LoVo (cell line): Measurements from ENCODE around the gene HSP90B1.

Experiments
- DNase-seq: peaks from one replicate; pipeline ENCODE4 v3.0.0-alpha.2; 2016; ENCODE audit warnings: low spot score

Gene HSP90B1

GRCh38 chr12:103975368-103975767 is 45.2 kb downstream of the HSP90B1 start:
- no peak for DNase-seq

DNA sequence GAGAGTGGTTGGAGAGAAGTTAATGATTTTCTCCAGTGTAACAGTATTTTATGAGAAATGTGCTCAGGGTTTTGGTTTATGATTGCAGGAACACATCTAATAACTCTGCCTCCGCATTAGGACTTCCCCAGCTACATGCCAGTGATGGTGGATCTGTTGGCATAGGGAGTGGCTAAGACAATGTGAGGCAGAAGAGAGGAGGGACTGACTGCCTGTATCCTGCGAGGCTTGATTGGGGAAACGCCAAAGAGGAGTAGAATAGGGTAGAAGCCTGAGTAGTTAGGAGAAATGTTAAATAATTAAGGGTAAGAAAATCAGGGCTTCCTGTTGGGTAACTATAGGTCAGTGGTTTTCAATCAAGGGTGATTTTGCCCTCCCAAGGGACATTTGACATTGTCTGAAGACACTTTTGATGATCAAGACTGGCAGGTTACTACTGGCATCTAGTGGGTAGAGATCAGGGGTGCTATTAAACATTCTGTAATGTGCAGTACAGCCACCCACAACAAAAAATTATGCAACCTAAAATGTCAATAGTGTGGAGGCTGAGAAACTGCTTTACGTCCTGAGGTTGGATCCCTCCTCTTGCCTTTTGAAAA is 48.3 kb downstream of the HSP90B1 start:
- DNase-seq, result no peak

DNA sequence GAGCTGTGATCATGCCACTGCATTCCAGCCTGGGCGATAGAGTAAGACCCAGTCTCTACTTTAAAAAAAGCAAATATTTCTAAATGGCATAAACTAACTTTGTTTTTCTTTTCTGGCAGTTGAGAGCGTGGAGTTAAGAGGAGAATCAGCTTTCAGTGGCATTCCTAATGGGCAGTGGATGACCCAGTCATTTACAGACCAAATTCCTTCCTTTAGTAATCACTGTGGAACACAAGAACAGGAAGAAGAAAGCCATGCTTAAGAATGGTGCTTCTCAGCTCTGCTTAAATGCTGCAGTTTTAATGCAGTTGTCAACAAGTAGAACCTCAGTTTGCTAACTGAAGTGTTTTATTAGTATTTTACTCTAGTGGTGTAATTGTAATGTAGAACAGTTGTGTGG is 56.6 kb downstream of the HSP90B1 start:
- DNase-seq, result no peak

DNA sequence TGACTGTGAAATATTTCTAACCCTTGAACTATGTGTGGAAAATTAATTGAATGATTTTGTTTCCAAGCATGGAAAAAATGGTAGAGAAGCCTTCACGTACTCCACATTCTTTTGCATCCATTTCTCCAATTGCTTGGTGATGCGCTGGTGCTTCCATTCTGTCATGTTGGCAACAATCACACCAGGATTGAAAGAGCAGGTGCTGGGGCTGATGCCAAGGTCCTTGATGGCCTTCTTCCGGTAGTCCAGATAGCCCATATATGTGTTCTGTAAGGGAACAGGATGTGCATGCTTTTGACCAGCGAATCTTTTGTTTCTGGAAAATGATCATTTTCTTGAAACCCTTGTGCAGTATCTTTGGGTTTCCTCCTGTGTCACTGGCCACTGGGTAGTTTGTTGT is 64.0 kb downstream of the HSP90B1 start:
- DNase-seq, result no peak

DNA sequence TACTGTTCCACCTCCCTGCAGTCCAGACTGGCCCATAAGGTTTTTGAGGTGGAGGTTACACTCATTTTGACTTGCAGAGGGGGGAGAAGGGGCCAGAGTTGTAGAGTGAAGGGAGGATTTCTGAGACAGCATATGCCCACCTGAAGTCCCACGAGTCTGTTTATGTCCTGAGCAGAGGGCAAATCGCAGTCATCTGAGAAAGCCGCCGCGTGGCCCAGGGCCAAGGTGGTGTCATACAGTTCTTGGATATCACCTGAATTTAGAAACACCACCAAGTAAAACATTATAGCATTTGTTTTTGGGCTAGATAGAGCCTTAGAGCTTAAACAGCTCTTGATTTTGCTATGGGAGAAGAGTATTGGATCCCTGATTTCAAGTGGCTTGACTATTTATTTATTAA is 66.4 kb downstream of the HSP90B1 start:
- DNase-seq, result no peak

GRCh38 chr12:103997286-103997900 is 67.2 kb downstream of the HSP90B1 start:
- no peak for DNase-seq
